ENCODE data around the gene EME1. TPM values are rescaled to one million over a fixed set of nuclear protein-coding genes. Genes with fewer than 3 reads are reported as not detected.
"Not testable (repeated sequence)": the region's sequence is repeated elsewhere in the genome, so short reads cannot be mapped to it uniquely, and the experiment has no call there.

The EME1 gene
- total and polyA plus RNA-seq, 2 of the 4 experiments (the other 2 are of a cell fraction) = 9.1 to 9.4 TPM

- H3K18ac ChIP-seq (ENCODE audit: low read depth, low read length); H2BK5ac ChIP-seq (ENCODE audit: low read depth, low read length, poor library complexity, severe bottlenecking); H3K23ac ChIP-seq (ENCODE audit: low read depth, low read length); CTCF ChIA-PET; H2AK9ac ChIP-seq (replicated peaks; ENCODE audit: low read depth, low read length, poor library complexity); H4K91ac ChIP-seq (ENCODE audit: insufficient read depth, low read depth, low read length); H2BK120ac ChIP-seq (ENCODE audit: low read depth, low read length); H3K4me2 ChIP-seq (ENCODE audit: low read depth, low read length); in situ Hi-C loops (cut with MboI; ENCODE audit: low sequenced_read_pairs); H3K9me1 ChIP-seq (ENCODE audit: insufficient read depth, low read length); H3K56ac ChIP-seq (ENCODE audit: extremely low read depth, insufficient read depth, low read length); H2AFZ ChIP-seq (replicated peaks; ENCODE audit: low read length, poor library complexity); dilution Hi-C loops (cut with HindIII; ENCODE audit: low sequenced_read_pairs, unreplicated experiment); H4K20me1 ChIP-seq (ENCODE audit: insufficient read depth, low read length); H4K5ac ChIP-seq (ENCODE audit: low read depth, low read length); H4K8ac ChIP-seq (ENCODE audit: low read depth in 2 of 2, low read length in 2 of 2); H3K4me1 ChIP-seq (ENCODE audit: control insufficient read depth, insufficient read depth, low read length); H3K4me3 ChIP-seq (ENCODE audit: insufficient read depth, low read depth, low read length); DNase-seq; H2BK20ac ChIP-seq (ENCODE audit: low read depth, low read length); H3K14ac ChIP-seq (replicated peaks; ENCODE audit: low read depth, low read length); BruUV-seq (replicated peaks); H3K27ac ChIP-seq (ENCODE audit: insufficient read depth, low read length); intact Hi-C loops (cut with micrococcal nuclease); H3K4ac ChIP-seq (ENCODE audit: low read depth, low read length); H2BK15ac ChIP-seq (ENCODE audit: low read depth, low read length); H3K9me3 ChIP-seq (ENCODE audit: control insufficient read depth, insufficient read depth, low read length); H3K79me1 ChIP-seq (ENCODE audit: low read depth in 1 of 2, low read length in 2 of 2); ATAC-seq (ENCODE audit: low read depth); H2AK5ac ChIP-seq (ENCODE audit: low read depth, low read length); H3K36me3 ChIP-seq (ENCODE audit: control insufficient read depth, insufficient read depth, low read length); POLR2A ChIA-PET (ENCODE audit: unreplicated experiment); H3K9ac ChIP-seq (ENCODE audit: low read depth, low read length): not testable (repeated sequence)
- H3K27me3 ChIP-seq (ENCODE audit: control insufficient read depth, insufficient read depth, low read length) = peaks cover 35% of the 10 kb centered on the region
- WGBS, 2 experiments (ENCODE audit: extremely low coverage in 2 of 2, insufficient read length in 1 of 2) = 80% methylated on average over 1 of the region's 4 CpGs; no CpG with 5 or more reads in 1 of the 2 experiments
- TF ChIP-seq MAFK (IDR thresholded peaks at IDR 0.05; ENCODE audit: low read depth, low read length) = peak; percentile 59
Observed at GRCh38 chr17:50405351-50405750, 32.3 kb downstream of the EME1 start.
